GM12878 (cell line): Measurements from ENCODE around the gene C15orf39. TPM values are rescaled to one million over a fixed set of nuclear protein-coding genes. Genes with fewer than 3 reads are reported as not detected.

ENCODE experiments used
- BACH1 ChIP-seq: fragments of 450-650 bp; IDR thresholded peaks from 2 replicates; pipeline ENCODE4 v1.6.1; 2017; ENCODE audit warnings: mild to moderate bottlenecking, borderline replicate concordance
- BCL11A ChIP-seq: IDR thresholded peaks from 2 replicates; pipeline ENCODE4 v1.6.1; 2011; ENCODE audit warnings: low read depth, low read length
- CHD2 ChIP-seq: IDR thresholded peaks from 2 replicates; pipeline ENCODE4 v1.6.1; 2011; ENCODE audit warnings: low read depth, low read length, improper control_type of control experiment, borderline replicate concordance
- GATAD2B ChIP-seq: fragments of 450-650 bp; conservative IDR thresholded peaks from 2 replicates; pipeline ENCODE4 v1.6.1; 2017; ENCODE audit warnings: low read depth, mild to moderate bottlenecking, moderate library complexity
- MYB ChIP-seq: fragments of 150-350 bp; IDR thresholded peaks from 2 replicates; pipeline ENCODE4 v1.6.1; 2014; ENCODE audit warnings: mild to moderate bottlenecking, low read depth, low read length, borderline replicate concordance
- MYC ChIP-seq: IDR thresholded peaks from 2 replicates; pipeline ENCODE4 v1.6.1; 2011; ENCODE audit warnings: mild to moderate bottlenecking, low read length, moderate library complexity, inconsistent platforms; ENCODE audit not compliant: insufficient read depth, insufficient replicate concordance, insufficient read length, severe bottlenecking
- SIN3A ChIP-seq: IDR thresholded peaks from 2 replicates; pipeline ENCODE4 v1.6.1; 2012; ENCODE audit warnings: low read depth, low read length, improper control_type of control experiment
- SMAD1 ChIP-seq: fragments of 450-650 bp; IDR thresholded peaks from 2 replicates; pipeline ENCODE4 v1.6.1; 2018; ENCODE audit warnings: mild to moderate bottlenecking, low read depth; ENCODE audit not compliant: partially characterized antibody
- SMAD5 ChIP-seq: IDR thresholded peaks from 2 replicates; pipeline ENCODE4 v1.6.1; 2016; ENCODE audit warnings: antibody characterized with exemption, low read depth
- TARDBP ChIP-seq: IDR thresholded peaks from 2 replicates; pipeline ENCODE4 v1.6.1; 2016; ENCODE audit warnings: borderline replicate concordance
- TCF12 ChIP-seq: IDR thresholded peaks from 2 replicates; pipeline ENCODE4 v1.6.1; 2011; ENCODE audit warnings: low read depth, mild to moderate bottlenecking, low read length
- polyA plus RNA-seq, 11 experiments: library from polyadenylated mRNA; depleted of rRNA in 4 of 11; unstranded in 6 of 11; stranded (reverse) in 5 of 11; fragments of >200 nt; fragmentation: Nextera tagmentation in 4 of 11; fragmentation: Illumina TruSeq in 1 of 11; extraction: Ambion mirVana in 4 of 11; extraction: Trizol in 1 of 11; gene quantifications; 1 replicate in 1 of 11; 2 replicates in 10 of 11; pipeline versions ENCODE4 v1.2.1 to v1.2.3, GENCODE V29; 2011 to 2016; ENCODE audit warnings: inconsistent platforms in 2 of 11, missing spikeins in 2 of 11, low read depth in 1 of 11
- total RNA-seq, 4 experiments: library from RNA; depleted of rRNA in 3 of 4; stranded (reverse); fragments of >200 nt in 3 of 4; fragmentation: Illumina TruSeq in 1 of 4; extraction: Trizol in 1 of 4; gene quantifications; 2 replicates each; pipeline versions ENCODE4 v1.2.1 to v1.2.3, GENCODE V29; 2013 to 2021
- TF ChIP-seq, protein P1 (sequence below): fragments of 450-650 bp; formaldehyde crosslinking; IDR thresholded peaks from 2 replicates; pipeline ENCODE4 v1.4.0; 2022; ENCODE audit warnings: mild to moderate bottlenecking, moderate library complexity
- TF ChIP-seq, protein P2 (sequence below): IDR thresholded peaks from 2 replicates; pipeline ENCODE4 v1.6.1; 2011; ENCODE audit warnings: borderline replicate concordance, low read depth, mild to moderate bottlenecking, moderate library complexity, mixed read lengths, low read length; ENCODE audit not compliant: insufficient read depth; ENCODE audit errors: extremely low read length
- TF ChIP-seq, protein P3 (sequence below): fragments of 450-650 bp; IDR thresholded peaks from 2 replicates; pipeline ENCODE4 v1.6.1; 2016; ENCODE audit warnings: mild to moderate bottlenecking
- TF ChIP-seq, protein P4 (sequence below): fragments of 450-650 bp; IDR thresholded peaks from 2 replicates; pipeline ENCODE4 v1.6.1; 2017; ENCODE audit warnings: borderline replicate concordance
- TF ChIP-seq, protein P5 (sequence below): fragments of 450-650 bp; IDR thresholded peaks from 2 replicates; pipeline ENCODE4 v1.6.1; 2017; ENCODE audit warnings: low read depth, mild to moderate bottlenecking, moderate library complexity

The C15orf39 gene
- total and polyA plus RNA-seq, 10 of the 15 experiments (the other 5 are each of a cell fraction or from before 2014, with no cell fraction given), result 2.3 to 139 (median 33.0) TPM

DNA sequence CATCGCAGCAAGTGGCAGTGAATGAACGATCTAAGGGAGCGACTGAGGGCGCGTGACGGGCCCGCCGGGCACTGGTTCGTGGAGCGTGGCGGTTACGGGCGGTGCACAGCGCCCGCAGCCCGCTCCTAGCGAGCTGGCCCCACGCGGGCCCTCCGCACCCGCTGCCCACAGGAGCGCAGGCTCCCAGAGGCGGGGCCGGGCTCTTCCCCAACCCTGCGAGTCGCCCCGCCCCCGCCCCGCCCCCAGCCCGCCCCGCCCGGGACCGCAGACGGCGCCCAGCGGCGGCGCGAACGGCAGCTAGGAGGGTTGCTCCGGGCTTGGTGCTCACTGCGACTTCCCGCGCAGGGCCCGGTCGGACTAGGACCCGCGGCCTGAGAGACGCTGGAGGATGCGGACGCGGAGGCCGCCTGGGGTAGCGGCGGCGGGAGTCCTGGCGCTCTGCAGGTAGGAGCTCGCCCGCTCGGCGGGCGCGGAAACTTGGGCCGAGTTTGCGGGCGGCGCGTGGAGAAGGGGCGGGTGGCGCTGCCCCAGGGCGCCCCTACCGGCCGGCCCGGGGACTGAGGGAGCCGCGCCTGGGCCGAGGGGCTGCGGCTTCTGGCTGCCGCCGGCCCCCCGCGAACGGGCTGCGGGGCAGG, at the start of gene C15orf39 (continued):
- TF ChIP-seq, protein P1, sequence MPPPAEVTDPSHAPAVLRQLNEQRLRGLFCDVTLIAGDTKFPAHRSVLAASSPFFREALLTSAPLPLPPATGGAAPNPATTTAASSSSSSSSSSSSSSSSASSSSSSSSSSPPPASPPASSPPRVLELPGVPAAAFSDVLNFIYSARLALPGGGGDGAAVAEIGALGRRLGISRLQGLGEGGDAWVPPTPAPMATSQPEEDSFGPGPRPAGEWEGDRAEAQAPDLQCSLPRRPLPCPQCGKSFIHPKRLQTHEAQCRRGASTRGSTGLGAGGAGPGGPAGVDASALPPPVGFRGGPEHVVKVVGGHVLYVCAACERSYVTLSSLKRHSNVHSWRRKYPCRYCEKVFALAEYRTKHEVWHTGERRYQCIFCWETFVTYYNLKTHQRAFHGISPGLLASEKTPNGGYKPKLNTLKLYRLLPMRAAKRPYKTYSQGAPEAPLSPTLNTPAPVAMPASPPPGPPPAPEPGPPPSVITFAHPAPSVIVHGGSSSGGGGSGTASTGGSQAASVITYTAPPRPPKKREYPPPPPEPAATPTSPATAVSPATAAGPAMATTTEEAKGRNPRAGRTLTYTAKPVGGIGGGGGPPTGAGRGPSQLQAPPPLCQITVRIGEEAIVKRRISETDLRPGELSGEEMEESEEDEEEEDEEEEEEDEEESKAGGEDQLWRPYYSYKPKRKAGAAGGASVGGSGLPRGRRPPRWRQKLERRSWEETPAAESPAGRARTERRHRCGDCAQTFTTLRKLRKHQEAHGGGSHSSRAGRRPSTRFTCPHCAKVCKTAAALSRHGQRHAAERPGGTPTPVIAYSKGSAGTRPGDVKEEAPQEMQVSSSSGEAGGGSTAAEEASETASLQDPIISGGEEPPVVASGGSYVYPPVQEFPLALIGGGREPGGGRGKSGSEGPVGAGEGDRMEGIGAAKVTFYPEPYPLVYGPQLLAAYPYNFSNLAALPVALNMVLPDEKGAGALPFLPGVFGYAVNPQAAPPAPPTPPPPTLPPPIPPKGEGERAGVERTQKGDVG (CRISPR knock-in tag), result no peak
- TF ChIP-seq, protein P2, sequence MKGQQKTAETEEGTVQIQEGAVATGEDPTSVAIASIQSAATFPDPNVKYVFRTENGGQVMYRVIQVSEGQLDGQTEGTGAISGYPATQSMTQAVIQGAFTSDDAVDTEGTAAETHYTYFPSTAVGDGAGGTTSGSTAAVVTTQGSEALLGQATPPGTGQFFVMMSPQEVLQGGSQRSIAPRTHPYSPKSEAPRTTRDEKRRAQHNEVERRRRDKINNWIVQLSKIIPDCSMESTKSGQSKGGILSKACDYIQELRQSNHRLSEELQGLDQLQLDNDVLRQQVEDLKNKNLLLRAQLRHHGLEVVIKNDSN, result no peak
- no peak for TF ChIP-seq MYC
- TF ChIP-seq BCL11A, result no peak
- TF ChIP-seq SMAD1, result no peak
- TF ChIP-seq, protein P3, sequence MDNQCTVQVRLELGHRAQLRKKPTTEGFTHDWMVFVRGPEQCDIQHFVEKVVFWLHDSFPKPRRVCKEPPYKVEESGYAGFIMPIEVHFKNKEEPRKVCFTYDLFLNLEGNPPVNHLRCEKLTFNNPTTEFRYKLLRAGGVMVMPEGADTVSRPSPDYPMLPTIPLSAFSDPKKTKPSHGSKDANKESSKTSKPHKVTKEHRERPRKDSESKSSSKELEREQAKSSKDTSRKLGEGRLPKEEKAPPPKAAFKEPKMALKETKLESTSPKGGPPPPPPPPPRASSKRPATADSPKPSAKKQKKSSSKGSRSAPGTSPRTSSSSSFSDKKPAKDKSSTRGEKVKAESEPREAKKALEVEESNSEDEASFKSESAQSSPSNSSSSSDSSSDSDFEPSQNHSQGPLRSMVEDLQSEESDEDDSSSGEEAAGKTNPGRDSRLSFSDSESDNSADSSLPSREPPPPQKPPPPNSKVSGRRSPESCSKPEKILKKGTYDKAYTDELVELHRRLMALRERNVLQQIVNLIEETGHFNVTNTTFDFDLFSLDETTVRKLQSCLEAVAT, result no peak
- TF ChIP-seq CHD2, result no peak
- TF ChIP-seq, protein P4, sequence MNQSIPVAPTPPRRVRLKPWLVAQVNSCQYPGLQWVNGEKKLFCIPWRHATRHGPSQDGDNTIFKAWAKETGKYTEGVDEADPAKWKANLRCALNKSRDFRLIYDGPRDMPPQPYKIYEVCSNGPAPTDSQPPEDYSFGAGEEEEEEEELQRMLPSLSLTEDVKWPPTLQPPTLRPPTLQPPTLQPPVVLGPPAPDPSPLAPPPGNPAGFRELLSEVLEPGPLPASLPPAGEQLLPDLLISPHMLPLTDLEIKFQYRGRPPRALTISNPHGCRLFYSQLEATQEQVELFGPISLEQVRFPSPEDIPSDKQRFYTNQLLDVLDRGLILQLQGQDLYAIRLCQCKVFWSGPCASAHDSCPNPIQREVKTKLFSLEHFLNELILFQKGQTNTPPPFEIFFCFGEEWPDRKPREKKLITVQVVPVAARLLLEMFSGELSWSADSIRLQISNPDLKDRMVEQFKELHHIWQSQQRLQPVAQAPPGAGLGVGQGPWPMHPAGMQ, result no peak
- TF ChIP-seq SMAD5, result peak; percentile 77; the same call in 1 of the 2 replicates
- no peak; the same call in 1 of the 2 replicates for TF ChIP-seq GATAD2B
- no peak for TF ChIP-seq TCF12
- TF ChIP-seq, protein P5, sequence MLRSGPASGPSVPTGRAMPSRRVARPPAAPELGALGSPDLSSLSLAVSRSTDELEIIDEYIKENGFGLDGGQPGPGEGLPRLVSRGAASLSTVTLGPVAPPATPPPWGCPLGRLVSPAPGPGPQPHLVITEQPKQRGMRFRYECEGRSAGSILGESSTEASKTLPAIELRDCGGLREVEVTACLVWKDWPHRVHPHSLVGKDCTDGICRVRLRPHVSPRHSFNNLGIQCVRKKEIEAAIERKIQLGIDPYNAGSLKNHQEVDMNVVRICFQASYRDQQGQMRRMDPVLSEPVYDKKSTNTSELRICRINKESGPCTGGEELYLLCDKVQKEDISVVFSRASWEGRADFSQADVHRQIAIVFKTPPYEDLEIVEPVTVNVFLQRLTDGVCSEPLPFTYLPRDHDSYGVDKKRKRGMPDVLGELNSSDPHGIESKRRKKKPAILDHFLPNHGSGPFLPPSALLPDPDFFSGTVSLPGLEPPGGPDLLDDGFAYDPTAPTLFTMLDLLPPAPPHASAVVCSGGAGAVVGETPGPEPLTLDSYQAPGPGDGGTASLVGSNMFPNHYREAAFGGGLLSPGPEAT, result no peak
- TF ChIP-seq SIN3A, result 0 out of 2 replicates have a peak, but pooled peaks have one; percentile 47
- TF ChIP-seq MYB, result no peak
- no peak for TF ChIP-seq TARDBP
- TF ChIP-seq BACH1, result peak; percentile 80
